ENCODE results near the gene SIX5. TPM values are rescaled to one million over a fixed set of nuclear protein-coding genes. Genes with fewer than 3 reads are reported as not detected.
A peak's percentile ranks its signal among the peaks of the same experiment; 100 is the strongest.

SIX5 gene
- total and polyA plus RNA-seq, 9 of the 15 experiments (the other 6 are each of a cell fraction or from before 2014, with no cell fraction given), result 1.4 to 17.2 (median 7.4) TPM; not detected in 2

DNA sequence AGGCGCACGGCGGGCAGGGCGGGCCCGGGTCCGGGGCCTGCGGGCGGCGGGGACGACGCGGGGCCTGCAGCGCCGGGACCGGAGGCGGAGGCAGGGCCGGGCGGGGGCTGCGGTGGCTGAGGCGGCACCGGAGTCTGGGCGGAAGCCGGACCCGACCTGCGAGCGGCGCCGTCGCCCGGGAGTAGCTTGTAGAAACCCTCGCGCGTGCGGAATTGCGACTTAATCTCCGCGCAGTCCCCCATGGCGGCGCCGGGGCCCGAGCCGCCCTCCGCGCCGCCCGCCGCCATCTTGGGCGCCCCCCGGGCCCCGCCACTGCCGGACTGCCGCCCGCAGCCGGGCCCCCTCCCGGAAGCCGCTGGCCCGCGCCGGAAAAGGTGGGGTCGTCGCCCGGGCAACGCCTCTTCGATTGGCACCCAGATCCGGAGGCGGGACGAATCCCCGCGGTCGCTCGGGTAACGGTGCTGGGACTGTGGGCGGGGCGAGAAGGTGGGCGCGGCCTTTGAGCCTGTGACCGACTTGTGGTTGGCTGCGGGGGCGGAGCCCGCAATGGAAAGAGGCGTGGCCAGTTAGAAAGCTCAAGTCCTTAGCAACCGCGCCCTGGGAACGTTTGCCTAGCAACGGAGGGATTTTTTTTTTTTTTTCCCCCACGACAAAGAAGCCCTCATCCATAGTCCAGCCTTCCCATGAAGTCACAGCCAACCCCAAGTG is 23.6 kb upstream of the SIX5 start, which contains the start of gene DMWD (continued):
- TF ChIP-seq, protein P1, sequence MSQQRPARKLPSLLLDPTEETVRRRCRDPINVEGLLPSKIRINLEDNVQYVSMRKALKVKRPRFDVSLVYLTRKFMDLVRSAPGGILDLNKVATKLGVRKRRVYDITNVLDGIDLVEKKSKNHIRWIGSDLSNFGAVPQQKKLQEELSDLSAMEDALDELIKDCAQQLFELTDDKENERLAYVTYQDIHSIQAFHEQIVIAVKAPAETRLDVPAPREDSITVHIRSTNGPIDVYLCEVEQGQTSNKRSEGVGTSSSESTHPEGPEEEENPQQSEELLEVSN (IDR thresholded peaks at IDR 0.05; ENCODE audit: borderline replicate concordance in 1 of 2, extremely low read depth in 1 of 2, insufficient read depth in 1 of 2, insufficient read length in 1 of 2, low read depth in 1 of 2, low read length in 1 of 2, poor library complexity in 1 of 2, severe bottlenecking in 1 of 2), result peak in 1 of 2 experiments; percentile 21
- TF ChIP-seq RB1 (IDR thresholded peaks at IDR 0.05; ENCODE audit: low read depth) (peak; percentile 91), SMAD4 (CRISPR knock-in tag; conservative IDR thresholded peaks at IDR 0.05) (peak; percentile 86), MTA3 (IDR thresholded peaks at IDR 0.05; ENCODE audit: borderline replicate concordance) (no peak), SRF (CRISPR knock-in tag; IDR thresholded peaks at IDR 0.05) (peak in 1 of 2 experiments; percentile 53; a peak in 1 of 4 replicates), POLR2AphosphoS5 (IDR thresholded peaks at IDR 0.05; ENCODE audit: control insufficient read depth, insufficient read depth, low read depth, low read length) (peak; percentile 40; the same call in 1 of the 2 replicates), ZNF384 (IDR thresholded peaks at IDR 0.05; ENCODE audit: low read depth, low read length) (peak; percentile 99), CXXC5 (CRISPR knock-in tag; IDR thresholded peaks at IDR 0.05) (peak; percentile 88), KLF16 (IDR thresholded peaks at IDR 0.05) (no peak), TAF1 (IDR thresholded peaks at IDR 0.05; ENCODE audit: control insufficient read depth, extremely low read depth, insufficient read depth, low read length, severe bottlenecking) (peak; percentile 79), CSDE1 (IDR thresholded peaks at IDR 0.05) (peak in 1 of 2 experiments; percentile 98; a peak in 2 of 4 replicates), MBD2 (IDR thresholded peaks at IDR 0.05; ENCODE audit: borderline replicate concordance, low read depth) (peak; percentile 72; the same call in 1 of the 2 replicates), GTF2E2 (tag; IDR thresholded peaks at IDR 0.05) (peak; percentile 23; the same call in 1 of the 2 replicates), NRF1 (conservative IDR thresholded peaks at IDR 0.05 in 1 of 2, IDR thresholded peaks at IDR 0.05 in 1 of 2) (peak; percentile 60 to 70)
- TF ChIP-seq, protein P2, sequence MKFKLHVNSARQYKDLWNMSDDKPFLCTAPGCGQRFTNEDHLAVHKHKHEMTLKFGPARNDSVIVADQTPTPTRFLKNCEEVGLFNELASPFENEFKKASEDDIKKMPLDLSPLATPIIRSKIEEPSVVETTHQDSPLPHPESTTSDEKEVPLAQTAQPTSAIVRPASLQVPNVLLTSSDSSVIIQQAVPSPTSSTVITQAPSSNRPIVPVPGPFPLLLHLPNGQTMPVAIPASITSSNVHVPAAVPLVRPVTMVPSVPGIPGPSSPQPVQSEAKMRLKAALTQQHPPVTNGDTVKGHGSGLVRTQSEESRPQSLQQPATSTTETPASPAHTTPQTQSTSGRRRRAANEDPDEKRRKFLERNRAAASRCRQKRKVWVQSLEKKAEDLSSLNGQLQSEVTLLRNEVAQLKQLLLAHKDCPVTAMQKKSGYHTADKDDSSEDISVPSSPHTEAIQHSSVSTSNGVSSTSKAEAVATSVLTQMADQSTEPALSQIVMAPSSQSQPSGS (CRISPR knock-in tag; IDR thresholded peaks at IDR 0.05), result no peak
- TF ChIP-seq, protein P3, sequence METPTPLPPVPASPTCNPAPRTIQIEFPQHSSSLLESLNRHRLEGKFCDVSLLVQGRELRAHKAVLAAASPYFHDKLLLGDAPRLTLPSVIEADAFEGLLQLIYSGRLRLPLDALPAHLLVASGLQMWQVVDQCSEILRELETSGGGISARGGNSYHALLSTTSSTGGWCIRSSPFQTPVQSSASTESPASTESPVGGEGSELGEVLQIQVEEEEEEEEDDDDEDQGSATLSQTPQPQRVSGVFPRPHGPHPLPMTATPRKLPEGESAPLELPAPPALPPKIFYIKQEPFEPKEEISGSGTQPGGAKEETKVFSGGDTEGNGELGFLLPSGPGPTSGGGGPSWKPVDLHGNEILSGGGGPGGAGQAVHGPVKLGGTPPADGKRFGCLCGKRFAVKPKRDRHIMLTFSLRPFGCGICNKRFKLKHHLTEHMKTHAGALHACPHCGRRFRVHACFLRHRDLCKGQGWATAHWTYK (CRISPR knock-in tag; IDR thresholded peaks at IDR 0.05), result 0 out of 2 replicates have a peak, but pooled peaks have one; percentile 47
- TF ChIP-seq, protein P4, sequence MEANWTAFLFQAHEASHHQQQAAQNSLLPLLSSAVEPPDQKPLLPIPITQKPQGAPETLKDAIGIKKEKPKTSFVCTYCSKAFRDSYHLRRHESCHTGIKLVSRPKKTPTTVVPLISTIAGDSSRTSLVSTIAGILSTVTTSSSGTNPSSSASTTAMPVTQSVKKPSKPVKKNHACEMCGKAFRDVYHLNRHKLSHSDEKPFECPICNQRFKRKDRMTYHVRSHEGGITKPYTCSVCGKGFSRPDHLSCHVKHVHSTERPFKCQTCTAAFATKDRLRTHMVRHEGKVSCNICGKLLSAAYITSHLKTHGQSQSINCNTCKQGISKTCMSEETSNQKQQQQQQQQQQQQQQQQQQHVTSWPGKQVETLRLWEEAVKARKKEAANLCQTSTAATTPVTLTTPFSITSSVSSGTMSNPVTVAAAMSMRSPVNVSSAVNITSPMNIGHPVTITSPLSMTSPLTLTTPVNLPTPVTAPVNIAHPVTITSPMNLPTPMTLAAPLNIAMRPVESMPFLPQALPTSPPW (CRISPR knock-in tag; IDR thresholded peaks at IDR 0.05), result peak; percentile 96
